HEK293 (cell line): ENCODE data around the gene SLC16A6.

Experiments used
- CTCF ChIA-PET: fragments of 350-600 bp; formaldehyde crosslinking; extraction: SDS; loops from one replicate; lab custom pipeline; 2021; ENCODE audit warnings: antibody characterized with exemption; lab: Yijun Ruan, JAX
- POLR2A ChIA-PET: fragments of 300-600 bp; formaldehyde crosslinking; extraction: SDS; loops from one replicate; lab custom pipeline; 2020; ENCODE audit warnings: antibody characterized with exemption, inconsistent platforms; lab: Yijun Ruan, JAX
- H3K27ac ChIP-seq: fragments of 200-500 bp; sonication (Bioruptor generic); 2 replicates; pipeline ENCODE4 v1.5.1; 2014; ENCODE audit warnings: low read depth, low read length, control low read depth, inconsistent platforms; ENCODE audit errors: extremely low read depth
- H3K36me3 ChIP-seq, 2 experiments: fragments of 200-500 bp in 1 of 2; sonication (Bioruptor generic) in 1 of 2; 1 replicate in 1 of 2; 2 replicates in 1 of 2; pipeline ENCODE4 v1.5.1; 2014 to 2017; ENCODE audit warnings: inconsistent platforms in 2 of 2, low read length in 2 of 2; ENCODE audit not compliant: control insufficient read depth in 2 of 2, insufficient read depth in 1 of 2
- H3K4me1 ChIP-seq: fragments of 200-500 bp; sonication (Bioruptor generic); 2 replicates; pipeline ENCODE4 v1.5.1; 2014; ENCODE audit warnings: mild to moderate bottlenecking, low read length, inconsistent platforms; ENCODE audit not compliant: control insufficient read depth, insufficient read depth
- H3K4me3 ChIP-seq: 2 replicates; pipeline ENCODE4 v1.5.1; 2011; ENCODE audit warnings: low read depth, mild to moderate bottlenecking, control low read depth, low read length, moderate library complexity
- H3K9me3 ChIP-seq: fragments of 200-500 bp; sonication (Bioruptor generic); 2 replicates; pipeline ENCODE4 v1.5.1; 2014; ENCODE audit warnings: low read depth, low read length, inconsistent platforms; ENCODE audit not compliant: control insufficient read depth, insufficient read depth
- GLIS1 ChIP-seq: fragments of 450-650 bp; formaldehyde crosslinking; IDR thresholded peaks from 2 replicates; pipeline ENCODE4 v1.5.1; 2016; ENCODE audit warnings: missing biosample characterization, missing genetic modification characterization
- MZF1 ChIP-seq: fragments of 450-650 bp; formaldehyde crosslinking; IDR thresholded peaks from 2 replicates; pipeline ENCODE4 v1.5.1; 2017; ENCODE audit warnings: missing biosample characterization, missing genetic modification characterization, borderline replicate concordance
- ZBTB1 ChIP-seq: fragments of 450-650 bp; formaldehyde crosslinking; IDR thresholded peaks from 2 replicates; pipeline ENCODE4 v1.5.1; 2016; ENCODE audit warnings: missing biosample characterization, missing genetic modification characterization
- ZIC2 ChIP-seq: fragments of 450-650 bp; formaldehyde crosslinking; IDR thresholded peaks from 2 replicates; pipeline ENCODE4 v1.5.1; 2016; ENCODE audit warnings: missing biosample characterization, missing genetic modification characterization
- ZNF121 ChIP-seq: fragments of 450-650 bp; formaldehyde crosslinking; IDR thresholded peaks from 2 replicates; pipeline ENCODE4 v1.5.1; 2016; ENCODE audit warnings: missing biosample characterization, missing genetic modification characterization
- ZNF16 ChIP-seq: fragments of 450-650 bp; formaldehyde crosslinking; IDR thresholded peaks from 2 replicates; pipeline ENCODE4 v1.5.1; 2016; ENCODE audit warnings: low read depth, missing biosample characterization, missing genetic modification characterization
- ZNF169 ChIP-seq: fragments of 450-650 bp; formaldehyde crosslinking; IDR thresholded peaks from 2 replicates; pipeline ENCODE4 v1.5.1; 2016; ENCODE audit warnings: missing biosample characterization, missing genetic modification characterization
- ZNF394 ChIP-seq: fragments of 450-650 bp; formaldehyde crosslinking; IDR thresholded peaks from 2 replicates; pipeline ENCODE4 v1.5.1; 2016; ENCODE audit warnings: missing biosample characterization, missing genetic modification characterization, mild to moderate bottlenecking, moderate library complexity, borderline replicate concordance
- ZNF416 ChIP-seq: fragments of 450-650 bp; formaldehyde crosslinking; IDR thresholded peaks from 2 replicates; pipeline ENCODE4 v1.5.1; 2016; ENCODE audit warnings: missing biosample characterization, missing genetic modification characterization
- ZNF658 ChIP-seq: fragments of 450-650 bp; formaldehyde crosslinking; IDR thresholded peaks from 2 replicates; pipeline ENCODE4; 2016; ENCODE audit warnings: missing biosample characterization, missing genetic modification characterization
- ZNF660 ChIP-seq: fragments of 450-650 bp; IDR thresholded peaks from 2 replicates; pipeline ENCODE4 v1.5.1; 2018; ENCODE audit warnings: missing biosample characterization, mild to moderate bottlenecking, missing genetic modification characterization
- ZNF664 ChIP-seq: fragments of 450-650 bp; formaldehyde crosslinking; IDR thresholded peaks from 2 replicates; pipeline ENCODE4 v1.5.1; 2016; ENCODE audit warnings: missing biosample characterization, missing genetic modification characterization
- TF ChIP-seq, protein P1 (sequence below): fragments of 450-650 bp; formaldehyde crosslinking; IDR thresholded peaks from 2 replicates; pipeline ENCODE4 v1.5.1; 2016; ENCODE audit warnings: missing biosample characterization, missing genetic modification characterization, low read depth
- TF ChIP-seq, protein P2 (sequence below): fragments of 450-650 bp; formaldehyde crosslinking; IDR thresholded peaks from 2 replicates; pipeline ENCODE4 v1.5.1; 2016; ENCODE audit warnings: missing biosample characterization, missing genetic modification characterization, low read depth
- TF ChIP-seq, protein P3 (sequence below): fragments of 450-650 bp; formaldehyde crosslinking; conservative IDR thresholded peaks from 2 replicates; pipeline ENCODE4 v1.5.1; 2016; ENCODE audit warnings: low read depth, missing biosample characterization, missing genetic modification characterization
- TF ChIP-seq, protein P4 (sequence below): fragments of 450-650 bp; formaldehyde crosslinking; IDR thresholded peaks from 2 replicates; pipeline ENCODE4 v1.5.1; 2016; ENCODE audit warnings: missing biosample characterization, missing genetic modification characterization
- TF ChIP-seq, protein P5 (sequence below): fragments of 450-650 bp; formaldehyde crosslinking; IDR thresholded peaks from 2 replicates; pipeline ENCODE4 v1.5.1; 2016; ENCODE audit warnings: missing biosample characterization, missing genetic modification characterization

SLC16A6 gene

DNA sequence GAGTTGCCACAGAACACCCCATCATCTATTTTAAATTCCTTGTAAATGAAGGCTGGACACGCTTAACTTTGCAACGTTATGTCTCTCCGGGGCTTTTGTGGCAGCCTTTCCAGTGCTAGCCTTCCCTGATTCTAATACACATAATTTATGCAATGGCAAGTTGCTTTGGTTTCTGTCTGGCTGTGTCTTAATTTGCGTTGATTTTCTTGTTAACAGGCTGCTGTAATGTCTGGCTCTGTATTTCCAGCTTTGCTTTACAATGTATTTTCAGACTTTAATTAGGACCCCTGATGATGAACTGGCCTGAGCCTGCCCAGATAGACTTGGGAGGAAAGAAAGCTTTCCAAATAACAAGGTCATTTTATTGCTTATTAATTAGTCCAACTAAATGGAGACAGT, 30.6 kb upstream of the SLC16A6 start:
- Histone ChIP-seq H3K27ac (no peak overlapping the region), H3K36me3 (no peaks in the 10 kb centered on the region), H3K4me1 (peaks cover 6% of the 10 kb centered on the region; the same call in 1 of the 2 replicates), H3K9me3 (no peaks in the 10 kb centered on the region), H3K4me3 (no peak overlapping the region)
- no peak for TF ChIP-seq ZNF416
- TF ChIP-seq ZNF664 (tag by site-specific recombination) = no peak
- TF ChIP-seq, protein P1, sequence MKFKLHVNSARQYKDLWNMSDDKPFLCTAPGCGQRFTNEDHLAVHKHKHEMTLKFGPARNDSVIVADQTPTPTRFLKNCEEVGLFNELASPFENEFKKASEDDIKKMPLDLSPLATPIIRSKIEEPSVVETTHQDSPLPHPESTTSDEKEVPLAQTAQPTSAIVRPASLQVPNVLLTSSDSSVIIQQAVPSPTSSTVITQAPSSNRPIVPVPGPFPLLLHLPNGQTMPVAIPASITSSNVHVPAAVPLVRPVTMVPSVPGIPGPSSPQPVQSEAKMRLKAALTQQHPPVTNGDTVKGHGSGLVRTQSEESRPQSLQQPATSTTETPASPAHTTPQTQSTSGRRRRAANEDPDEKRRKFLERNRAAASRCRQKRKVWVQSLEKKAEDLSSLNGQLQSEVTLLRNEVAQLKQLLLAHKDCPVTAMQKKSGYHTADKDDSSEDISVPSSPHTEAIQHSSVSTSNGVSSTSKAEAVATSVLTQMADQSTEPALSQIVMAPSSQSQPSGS = no peak
- no peak for TF ChIP-seq MZF1 (tag by site-specific recombination)
- no peak for TF ChIP-seq ZNF394 (tag by site-specific recombination)
- no peak for TF ChIP-seq GLIS1 (tag by site-specific recombination)
- TF ChIP-seq ZNF169 (tag by site-specific recombination) = no peak
- TF ChIP-seq, protein P2, sequence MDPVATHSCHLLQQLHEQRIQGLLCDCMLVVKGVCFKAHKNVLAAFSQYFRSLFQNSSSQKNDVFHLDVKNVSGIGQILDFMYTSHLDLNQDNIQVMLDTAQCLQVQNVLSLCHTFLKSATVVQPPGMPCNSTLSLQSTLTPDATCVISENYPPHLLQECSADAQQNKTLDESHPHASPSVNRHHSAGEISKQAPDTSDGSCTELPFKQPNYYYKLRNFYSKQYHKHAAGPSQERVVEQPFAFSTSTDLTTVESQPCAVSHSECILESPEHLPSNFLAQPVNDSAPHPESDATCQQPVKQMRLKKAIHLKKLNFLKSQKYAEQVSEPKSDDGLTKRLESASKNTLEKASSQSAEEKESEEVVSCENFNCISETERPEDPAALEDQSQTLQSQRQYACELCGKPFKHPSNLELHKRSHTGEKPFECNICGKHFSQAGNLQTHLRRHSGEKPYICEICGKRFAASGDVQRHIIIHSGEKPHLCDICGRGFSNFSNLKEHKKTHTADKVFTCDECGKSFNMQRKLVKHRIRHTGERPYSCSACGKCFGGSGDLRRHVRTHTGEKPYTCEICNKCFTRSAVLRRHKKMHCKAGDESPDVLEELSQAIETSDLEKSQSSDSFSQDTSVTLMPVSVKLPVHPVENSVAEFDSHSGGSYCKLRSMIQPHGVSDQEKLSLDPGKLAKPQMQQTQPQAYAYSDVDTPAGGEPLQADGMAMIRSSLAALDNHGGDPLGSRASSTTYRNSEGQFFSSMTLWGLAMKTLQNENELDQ (tag by site-specific recombination) = no peak
- no peak for TF ChIP-seq ZNF16
- CTCF ChIA-PET = interaction anchor here (0.6 to 0.8 kb wide), 3 partner anchors 58 to 682 kb away, joined by 3 read pairs; no protein-coding TSS in a partner anchor
- POLR2A ChIA-PET = no interaction called here

DNA sequence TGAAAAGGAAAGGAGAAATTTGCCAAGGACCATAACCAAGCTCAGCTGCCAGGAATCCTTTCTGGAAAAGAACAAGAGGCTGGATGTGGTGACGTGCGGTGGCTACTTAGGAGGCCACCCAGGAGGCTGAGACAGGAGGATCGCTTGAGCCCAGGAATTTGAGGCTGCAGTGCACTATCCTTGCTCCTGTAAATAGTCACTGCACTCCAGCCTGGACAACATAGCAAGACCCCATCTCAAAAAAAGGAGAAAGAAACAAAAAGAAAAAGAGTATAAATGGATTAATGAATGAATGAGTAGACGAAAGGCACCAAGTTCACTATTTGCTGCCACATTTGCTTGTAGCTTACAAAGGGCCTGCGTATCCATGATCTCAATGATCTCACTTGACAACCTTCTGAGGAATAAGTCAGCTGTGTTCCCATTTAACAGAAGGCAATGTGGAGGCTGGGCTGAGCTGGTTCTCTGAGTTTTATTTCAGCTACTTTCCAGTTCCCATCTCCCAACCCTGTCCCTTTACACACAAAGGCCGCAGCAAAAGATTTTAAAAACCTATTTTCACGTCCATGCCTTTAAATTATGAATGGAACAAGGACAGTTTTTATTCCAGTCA, 30.1 kb upstream of the SLC16A6 start:
- no peak overlapping the region for H3K4me3 ChIP-seq
- H3K27ac ChIP-seq = no peak overlapping the region
- H3K9me3 ChIP-seq = no peaks in the 10 kb centered on the region
- no peak for TF ChIP-seq ZNF660 (tag by site-specific recombination)
- TF ChIP-seq ZNF121 (tag by site-specific recombination) = peak; percentile 86
- TF ChIP-seq, protein P3, sequence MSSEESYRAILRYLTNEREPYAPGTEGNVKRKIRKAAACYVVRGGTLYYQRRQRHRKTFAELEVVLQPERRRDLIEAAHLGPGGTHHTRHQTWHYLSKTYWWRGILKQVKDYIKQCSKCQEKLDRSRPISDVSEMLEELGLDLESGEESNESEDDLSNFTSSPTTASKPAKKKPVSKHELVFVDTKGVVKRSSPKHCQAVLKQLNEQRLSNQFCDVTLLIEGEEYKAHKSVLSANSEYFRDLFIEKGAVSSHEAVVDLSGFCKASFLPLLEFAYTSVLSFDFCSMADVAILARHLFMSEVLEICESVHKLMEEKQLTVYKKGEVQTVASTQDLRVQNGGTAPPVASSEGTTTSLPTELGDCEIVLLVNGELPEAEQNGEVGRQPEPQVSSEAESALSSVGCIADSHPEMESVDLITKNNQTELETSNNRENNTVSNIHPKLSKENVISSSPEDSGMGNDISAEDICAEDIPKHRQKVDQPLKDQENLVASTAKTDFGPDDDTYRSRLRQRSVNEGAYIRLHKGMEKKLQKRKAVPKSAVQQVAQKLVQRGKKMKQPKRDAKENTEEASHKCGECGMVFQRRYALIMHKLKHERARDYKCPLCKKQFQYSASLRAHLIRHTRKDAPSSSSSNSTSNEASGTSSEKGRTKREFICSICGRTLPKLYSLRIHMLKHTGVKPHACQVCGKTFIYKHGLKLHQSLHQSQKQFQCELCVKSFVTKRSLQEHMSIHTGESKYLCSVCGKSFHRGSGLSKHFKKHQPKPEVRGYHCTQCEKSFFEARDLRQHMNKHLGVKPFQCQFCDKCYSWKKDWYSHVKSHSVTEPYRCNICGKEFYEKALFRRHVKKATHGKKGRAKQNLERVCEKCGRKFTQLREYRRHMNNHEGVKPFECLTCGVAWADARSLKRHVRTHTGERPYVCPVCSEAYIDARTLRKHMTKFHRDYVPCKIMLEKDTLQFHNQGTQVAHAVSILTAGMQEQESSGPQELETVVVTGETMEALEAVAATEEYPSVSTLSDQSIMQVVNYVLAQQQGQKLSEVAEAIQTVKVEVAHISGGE (tag by site-specific recombination) = no peak
- TF ChIP-seq, all 188 proteins: peak for 1
- Histone ChIP-seq H3K4me1 (peaks cover 6% of the 10 kb centered on the region; the same call in 1 of the 2 replicates), H3K36me3 (no peaks in the 10 kb centered on the region)
- POLR2A ChIA-PET = no interaction called here
- CTCF ChIA-PET = interaction anchor here (0.8 to 1.1 kb wide), 2 partner anchors 24 to 78 kb away, joined by 3 read pairs; no protein-coding TSS in a partner anchor

DNA sequence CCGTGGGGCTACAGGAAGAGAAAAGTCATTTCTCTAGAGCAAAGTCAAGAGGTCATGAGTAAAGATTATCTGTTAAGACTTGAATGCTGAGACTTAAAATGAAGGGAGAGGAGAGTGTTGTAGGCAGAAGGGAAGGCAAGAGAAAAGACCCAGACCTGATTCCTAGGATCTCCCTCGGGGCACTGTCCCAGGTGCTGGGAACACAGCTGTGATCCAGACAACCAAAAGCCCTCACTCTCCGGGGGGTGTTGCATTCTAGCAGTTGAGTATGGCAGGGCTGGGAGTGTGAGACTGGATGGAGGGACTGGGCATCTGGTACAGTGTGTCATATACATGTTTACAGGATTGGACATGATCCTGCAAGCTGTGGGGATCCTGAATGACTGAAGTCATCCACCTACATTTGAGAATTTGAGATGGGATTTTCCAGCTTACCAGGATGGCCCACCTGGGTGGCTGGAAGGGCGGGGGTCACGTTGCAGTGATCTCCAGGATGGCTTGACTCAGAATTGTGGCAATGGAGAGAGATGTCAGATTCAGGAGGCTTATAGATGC, 29.5 kb upstream of the SLC16A6 start:
- Histone ChIP-seq H3K27ac (no peak overlapping the region), H3K4me1 (peaks cover 6% of the 10 kb centered on the region; the same call in 1 of the 2 replicates), H3K4me3 (no peak overlapping the region), H3K9me3 (no peaks in the 10 kb centered on the region), H3K36me3 (no peaks in the 10 kb centered on the region)
- ChIA-PET POLR2A (interaction anchor here (0.6 kb wide), 1 partner anchor 34 kb away, joined by 3 read pairs; no protein-coding TSS in a partner anchor), CTCF (interaction anchor here (1.1 kb wide), 1 partner anchor 24 kb away, joined by 3 read pairs; no protein-coding TSS in a partner anchor)
- no peak for TF ChIP-seq ZBTB1 (tag by site-specific recombination)
- TF ChIP-seq ZIC2 (tag by site-specific recombination) = peak; percentile 33
- TF ChIP-seq, protein P4, sequence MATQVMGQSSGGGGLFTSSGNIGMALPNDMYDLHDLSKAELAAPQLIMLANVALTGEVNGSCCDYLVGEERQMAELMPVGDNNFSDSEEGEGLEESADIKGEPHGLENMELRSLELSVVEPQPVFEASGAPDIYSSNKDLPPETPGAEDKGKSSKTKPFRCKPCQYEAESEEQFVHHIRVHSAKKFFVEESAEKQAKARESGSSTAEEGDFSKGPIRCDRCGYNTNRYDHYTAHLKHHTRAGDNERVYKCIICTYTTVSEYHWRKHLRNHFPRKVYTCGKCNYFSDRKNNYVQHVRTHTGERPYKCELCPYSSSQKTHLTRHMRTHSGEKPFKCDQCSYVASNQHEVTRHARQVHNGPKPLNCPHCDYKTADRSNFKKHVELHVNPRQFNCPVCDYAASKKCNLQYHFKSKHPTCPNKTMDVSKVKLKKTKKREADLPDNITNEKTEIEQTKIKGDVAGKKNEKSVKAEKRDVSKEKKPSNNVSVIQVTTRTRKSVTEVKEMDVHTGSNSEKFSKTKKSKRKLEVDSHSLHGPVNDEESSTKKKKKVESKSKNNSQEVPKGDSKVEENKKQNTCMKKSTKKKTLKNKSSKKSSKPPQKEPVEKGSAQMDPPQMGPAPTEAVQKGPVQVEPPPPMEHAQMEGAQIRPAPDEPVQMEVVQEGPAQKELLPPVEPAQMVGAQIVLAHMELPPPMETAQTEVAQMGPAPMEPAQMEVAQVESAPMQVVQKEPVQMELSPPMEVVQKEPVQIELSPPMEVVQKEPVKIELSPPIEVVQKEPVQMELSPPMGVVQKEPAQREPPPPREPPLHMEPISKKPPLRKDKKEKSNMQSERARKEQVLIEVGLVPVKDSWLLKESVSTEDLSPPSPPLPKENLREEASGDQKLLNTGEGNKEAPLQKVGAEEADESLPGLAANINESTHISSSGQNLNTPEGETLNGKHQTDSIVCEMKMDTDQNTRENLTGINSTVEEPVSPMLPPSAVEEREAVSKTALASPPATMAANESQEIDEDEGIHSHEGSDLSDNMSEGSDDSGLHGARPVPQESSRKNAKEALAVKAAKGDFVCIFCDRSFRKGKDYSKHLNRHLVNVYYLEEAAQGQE = peak; percentile 84
- TF ChIP-seq, protein P5, sequence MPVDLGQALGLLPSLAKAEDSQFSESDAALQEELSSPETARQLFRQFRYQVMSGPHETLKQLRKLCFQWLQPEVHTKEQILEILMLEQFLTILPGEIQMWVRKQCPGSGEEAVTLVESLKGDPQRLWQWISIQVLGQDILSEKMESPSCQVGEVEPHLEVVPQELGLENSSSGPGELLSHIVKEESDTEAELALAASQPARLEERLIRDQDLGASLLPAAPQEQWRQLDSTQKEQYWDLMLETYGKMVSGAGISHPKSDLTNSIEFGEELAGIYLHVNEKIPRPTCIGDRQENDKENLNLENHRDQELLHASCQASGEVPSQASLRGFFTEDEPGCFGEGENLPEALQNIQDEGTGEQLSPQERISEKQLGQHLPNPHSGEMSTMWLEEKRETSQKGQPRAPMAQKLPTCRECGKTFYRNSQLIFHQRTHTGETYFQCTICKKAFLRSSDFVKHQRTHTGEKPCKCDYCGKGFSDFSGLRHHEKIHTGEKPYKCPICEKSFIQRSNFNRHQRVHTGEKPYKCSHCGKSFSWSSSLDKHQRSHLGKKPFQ (tag by site-specific recombination) = no peak
- no peak for TF ChIP-seq ZNF658 (tag by site-specific recombination)
